Bone marrow (tissue), 2 donors: ENCODE measurements around the gene MARS2.
"Not testable (repeated sequence)": the region's sequence is repeated elsewhere in the genome, so short reads cannot be mapped to it uniquely, and the experiment has no call there.

Experiments used
- DNase-seq, 2 donors: peaks; one replicate each; lab custom pipeline; 2025; lab: John Stamatoyannopoulos, UW

The MARS2 gene

DNA sequence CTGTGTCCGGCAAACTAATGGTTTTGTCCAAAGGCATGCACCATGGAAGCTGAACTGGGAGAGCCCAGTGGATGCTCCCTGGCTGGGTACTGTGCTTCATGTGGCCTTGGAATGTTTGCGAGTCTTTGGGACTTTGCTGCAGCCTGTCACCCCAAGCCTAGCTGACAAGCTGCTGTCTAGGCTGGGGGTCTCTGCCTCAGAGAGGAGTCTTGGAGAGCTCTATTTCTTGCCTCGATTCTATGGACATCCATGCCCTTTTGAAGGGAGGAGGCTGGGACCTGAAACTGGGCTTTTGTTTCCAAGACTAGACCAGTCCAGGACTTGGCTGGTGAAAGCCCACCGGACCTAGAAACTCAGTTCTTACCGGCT is 1.7 kb downstream of the MARS2 start:
- no peak for DNase-seq

DNA sequence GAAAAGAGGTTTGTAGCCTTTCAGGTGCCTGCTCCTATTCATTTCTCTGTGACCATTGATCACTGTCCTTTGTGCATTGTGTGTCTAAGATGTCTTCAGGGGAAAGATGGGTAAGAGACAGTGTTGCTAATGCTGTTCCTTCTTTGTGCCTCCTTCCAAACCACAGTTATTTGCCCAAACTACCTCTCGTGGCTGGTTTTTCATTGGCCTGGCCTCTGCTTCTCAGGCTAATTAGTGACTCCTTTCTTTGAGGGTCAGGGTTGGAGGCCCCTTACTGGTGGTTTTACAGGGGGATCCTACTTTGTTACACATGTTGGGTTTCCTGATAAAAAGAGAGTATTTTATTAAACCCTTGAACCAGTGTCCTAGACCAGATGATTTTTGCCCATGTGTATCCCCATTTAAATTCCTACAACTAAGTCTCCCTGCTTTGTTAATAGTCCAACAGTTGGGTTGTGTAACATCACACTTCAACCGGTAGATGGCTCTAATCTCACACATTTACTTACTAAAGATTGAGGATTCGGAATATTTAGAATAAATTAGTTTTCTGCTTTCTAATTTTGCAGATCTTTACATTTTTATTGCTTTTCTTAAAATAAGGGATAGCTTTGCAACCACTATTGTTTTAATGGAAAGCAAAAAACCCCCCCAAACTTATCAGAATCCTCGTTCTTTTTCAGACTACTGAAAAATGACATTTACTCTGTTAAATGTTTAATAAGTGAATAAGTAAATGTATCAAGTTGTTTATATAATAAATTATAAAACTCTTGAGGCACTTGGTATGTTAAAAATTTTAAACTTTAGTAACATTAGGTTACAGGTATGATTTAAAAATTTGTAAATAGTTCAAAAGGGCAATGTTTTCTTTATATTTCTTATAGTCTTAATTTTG is 2.4 kb downstream of the MARS2 start:
- DNase-seq: peak in 1 of 2 donors; percentile 11

DNA sequence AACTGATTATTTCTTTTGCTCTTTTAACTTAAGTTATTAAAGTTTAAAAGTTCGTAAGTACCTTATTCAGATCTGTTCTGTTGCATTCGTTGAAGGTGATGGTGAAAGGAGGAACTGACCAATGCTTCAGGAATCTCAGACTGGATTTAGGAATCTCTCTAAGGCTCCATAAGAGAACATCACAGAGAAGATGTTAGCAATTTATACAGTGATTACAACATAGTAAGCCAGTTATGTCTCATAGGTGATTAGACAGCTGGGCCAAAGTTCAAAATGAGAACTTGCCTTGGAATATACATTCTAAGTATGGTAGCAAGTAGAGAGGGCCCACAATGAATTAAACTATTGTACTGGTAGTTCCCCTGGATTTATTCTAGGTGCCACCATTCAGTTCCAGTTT is 3.2 kb downstream of the MARS2 start:
- no peak for DNase-seq

DNA sequence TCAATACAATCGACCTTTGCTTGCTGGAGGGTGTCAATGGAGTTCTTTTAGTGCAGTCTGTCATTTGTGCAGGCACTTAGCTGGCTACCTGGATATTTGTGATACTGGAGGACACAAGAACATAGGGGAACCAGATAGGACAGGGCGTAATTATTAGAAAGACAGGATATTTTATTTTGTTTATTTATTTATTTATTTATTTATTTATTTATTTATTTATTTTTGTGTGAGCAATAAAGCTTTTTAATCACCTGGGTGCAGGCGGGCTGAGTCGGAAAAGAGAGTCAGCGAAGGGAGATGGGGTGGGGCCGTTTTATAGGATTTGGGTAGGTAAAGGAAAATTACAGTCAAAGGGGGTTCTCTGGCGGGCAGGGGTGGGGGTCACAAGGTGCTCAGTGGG is 4.0 kb downstream of the MARS2 start:
- not testable (repeated sequence) for DNase-seq

DNA sequence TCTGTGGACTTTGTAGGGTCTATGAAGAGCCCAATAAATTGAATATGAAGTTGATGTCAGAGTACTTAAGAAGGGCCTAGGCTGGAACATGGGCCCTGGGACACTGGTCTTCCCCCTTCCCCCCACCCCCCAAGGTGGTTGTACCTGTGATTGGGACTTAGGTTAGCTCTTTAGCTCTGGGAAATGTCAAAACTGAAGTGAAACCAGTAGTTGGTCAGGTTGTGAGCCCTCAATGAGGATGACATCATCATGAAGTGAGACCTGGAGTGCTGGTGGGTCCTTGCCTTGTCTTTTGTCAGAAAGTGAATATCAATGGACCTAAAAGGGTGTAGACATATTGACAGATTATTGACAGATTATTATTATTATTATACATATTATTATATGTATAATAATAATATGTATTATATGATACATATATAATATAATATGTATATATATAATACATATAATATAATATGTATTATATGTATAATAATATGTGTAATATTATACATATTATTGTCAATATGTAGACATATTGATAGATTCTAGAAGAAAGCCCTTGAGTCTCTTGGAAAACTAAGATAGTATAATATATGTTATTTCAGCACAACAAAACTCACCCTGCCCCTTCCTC is 5.4 kb downstream of the MARS2 start:
- no peak for DNase-seq

DNA sequence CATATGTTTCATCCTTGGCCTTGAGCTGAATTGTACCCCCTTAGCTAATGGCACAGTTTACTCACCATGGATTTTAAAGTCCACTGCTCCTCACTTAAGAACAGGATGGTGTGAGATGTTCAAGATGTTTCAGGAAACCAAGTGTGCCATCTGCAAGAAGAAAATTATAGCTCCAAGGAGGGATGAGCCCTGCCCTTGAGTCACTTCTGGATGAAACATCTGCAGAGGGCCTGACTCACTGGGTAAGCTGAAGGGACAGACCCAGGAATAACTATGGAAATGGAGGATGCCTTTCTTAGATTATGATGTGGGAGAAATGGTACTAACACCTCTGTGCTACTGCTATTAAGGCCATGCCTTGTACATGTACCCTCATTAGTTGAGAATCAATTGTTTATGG is 6.4 kb downstream of the MARS2 start:
- DNase-seq: no peak

DNA sequence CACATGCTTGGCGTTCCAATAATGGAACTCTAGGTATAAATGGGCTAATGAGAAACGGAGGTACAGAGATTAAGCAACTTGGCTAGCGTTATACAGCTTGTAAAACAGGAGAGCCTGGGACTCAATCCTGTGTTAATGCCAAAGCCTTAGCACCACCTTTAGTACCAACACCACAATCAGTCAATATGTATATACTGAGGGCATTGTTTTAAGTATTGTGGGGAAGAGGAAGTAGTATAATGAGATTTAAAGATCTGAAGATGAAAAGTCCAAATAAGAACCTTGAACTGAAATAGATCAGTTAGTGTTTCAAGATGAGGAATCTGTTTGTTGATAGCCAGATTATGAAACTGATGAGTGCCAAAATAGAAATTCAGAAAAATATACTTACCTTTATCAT is 8.1 kb downstream of the MARS2 start:
- DNase-seq: no peak

DNA sequence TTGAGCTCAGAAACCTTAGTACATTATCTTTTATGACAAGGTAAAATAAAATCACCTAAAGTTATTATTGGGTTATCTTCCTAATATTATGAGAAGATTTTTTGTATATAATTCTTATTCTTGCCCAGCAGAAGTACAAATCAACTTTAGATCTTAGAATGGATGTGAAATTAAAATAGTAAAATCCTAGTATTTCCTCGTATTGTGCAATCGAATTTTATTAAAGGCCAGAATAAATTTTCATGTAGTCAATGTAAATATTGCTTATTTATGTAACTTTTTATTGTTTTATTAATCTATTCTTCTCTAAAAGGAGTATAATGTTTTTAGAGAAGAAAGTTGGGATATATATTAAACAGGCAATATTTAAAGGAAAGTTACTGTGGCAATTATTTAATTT is 12.7 kb downstream of the MARS2 start:
- no peak for DNase-seq

DNA sequence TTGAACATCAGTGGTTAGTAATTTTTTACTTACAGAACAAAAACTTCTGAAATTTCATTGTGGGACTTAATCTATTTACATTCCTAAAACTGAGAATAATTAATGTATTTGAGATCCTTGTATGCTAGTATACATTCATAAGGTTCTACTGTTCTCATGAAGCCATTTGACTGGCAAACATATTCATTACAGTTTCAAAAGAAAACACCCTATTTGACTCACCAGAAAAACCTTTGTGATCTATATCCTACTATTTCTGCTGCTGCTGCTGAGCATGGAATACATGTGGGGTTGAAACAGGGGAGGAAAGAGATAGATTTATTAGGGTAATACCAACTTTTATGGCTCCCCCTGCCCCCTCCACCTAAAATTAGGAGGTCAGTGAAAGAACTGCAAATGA is 21.8 kb downstream of the MARS2 start:
- no peak for DNase-seq

DNA sequence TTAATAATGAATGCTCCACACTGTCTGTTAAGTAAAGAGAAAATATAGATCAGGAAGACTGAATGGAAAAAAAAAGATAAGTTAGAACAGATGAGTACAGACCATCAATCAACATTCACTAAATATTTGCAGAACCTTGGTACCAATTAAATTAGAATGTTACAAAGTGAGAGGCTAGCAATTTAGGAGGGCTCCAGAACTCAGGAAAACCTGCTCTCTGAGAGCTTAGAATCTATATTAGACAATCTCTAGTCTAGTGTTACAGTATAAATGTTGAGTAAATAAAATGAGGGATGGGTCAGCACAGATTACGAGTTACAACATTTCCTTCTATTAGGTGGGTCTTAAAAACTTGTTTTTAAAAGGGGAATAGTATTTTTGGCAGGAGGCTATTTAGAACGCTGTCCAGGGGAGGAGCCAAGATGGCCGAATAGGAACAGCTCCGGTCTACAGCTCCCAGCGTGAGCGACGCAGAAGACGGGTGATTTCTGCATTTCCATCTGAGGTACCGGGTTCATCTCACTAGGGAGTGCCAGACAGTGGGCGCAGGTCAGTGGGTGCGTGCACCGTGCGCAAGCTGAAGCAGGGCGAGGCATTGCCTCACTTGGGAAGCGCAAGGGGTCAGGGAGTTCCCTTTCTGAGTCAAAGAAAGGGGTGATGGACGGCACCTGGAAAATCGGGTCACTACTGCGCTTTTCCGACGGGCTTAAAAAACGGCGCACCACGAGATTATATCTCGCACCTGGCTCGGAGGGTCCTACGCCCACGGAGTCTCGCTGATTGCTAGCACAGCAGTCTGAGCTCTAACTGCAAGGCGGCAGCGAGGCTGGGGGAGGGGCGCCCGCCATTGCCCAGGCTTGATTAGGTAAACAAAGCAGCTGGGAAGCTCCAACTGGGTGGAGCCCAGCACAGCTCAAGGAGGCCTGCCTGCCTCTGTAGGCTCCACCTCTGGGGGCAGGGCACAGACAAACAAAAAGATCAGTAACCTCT is 23.7 kb downstream of the MARS2 start:
- not testable (repeated sequence) for DNase-seq

DNA sequence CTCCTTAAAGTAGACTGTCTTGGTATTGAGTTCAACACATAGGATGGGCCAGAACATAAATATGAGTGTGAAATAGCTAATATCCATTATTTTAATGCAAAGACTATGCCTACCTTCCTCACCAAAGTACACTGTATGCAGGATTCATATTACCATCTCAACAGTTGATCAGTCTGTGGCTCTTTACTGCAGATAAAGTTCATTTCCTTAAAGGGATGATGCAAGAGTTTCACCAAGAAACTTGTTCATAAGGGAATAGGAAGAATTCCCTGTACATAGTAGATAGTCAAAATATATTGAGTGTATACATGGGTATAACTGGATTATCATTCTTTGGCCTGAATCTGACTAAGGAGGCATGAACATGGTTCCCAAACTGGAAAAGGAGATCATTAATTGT is 35.0 kb downstream of the MARS2 start:
- DNase-seq: no peak
